HG03457 (cell line): Measurements from ENCODE around the gene TRIM52.

Source experiments
- ATAC-seq: cut with Tn5 transposase; IDR thresholded peaks from one replicate; pipeline ENCODE4 v1.9.1; 2021; ENCODE audit warnings: moderate number of reproducible peaks; ENCODE audit not compliant: unreplicated experiment

The TRIM52 gene

GRCh38 chr5:181258576-181258975 lies 2.4 kb downstream of the TRIM52 start:
- no peak for ATAC-seq

- no peak for ATAC-seq
Measured at GRCh38 chr5:181255836-181256578, 4.9 kb downstream of the TRIM52 start.

GRCh38 chr5:181255276-181255675 lies 5.7 kb downstream of the TRIM52 start:
- ATAC-seq, result no peak

GRCh38 chr5:181248277-181248676 lies 12.7 kb downstream of the TRIM52 start:
- no peak for ATAC-seq

GRCh38 chr5:181246276-181247049 lies 14.5 kb downstream of the TRIM52 start:
- ATAC-seq, result no peak

GRCh38 chr5:181245427-181246275 lies 15.3 kb downstream of the TRIM52 start:
- ATAC-seq, result no peak

GRCh38 chr5:181243564-181244343 lies 17.2 kb downstream of the TRIM52 start, which contains the start of gene RACK1:
RACK1 (minus strand) TSS chr5:181243906; CDS start chr5:181243800, 106 bp downstream.
- ATAC-seq, result peak; percentile 51

GRCh38 chr5:181243018-181243563 lies 17.9 kb downstream of the TRIM52 start:
- no peak for ATAC-seq

GRCh38 chr5:181242031-181242451 lies 18.9 kb downstream of the TRIM52 start:
- ATAC-seq, result no peak

- no peak for ATAC-seq
Measured at GRCh38 chr5:181241393-181241975, 19.5 kb downstream of the TRIM52 start.

- ATAC-seq, result no peak
Measured at GRCh38 chr5:181239062-181239663, 21.8 kb downstream of the TRIM52 start.

- no peak for ATAC-seq
Measured at GRCh38 chr5:181237729-181238385, 23.1 kb downstream of the TRIM52 start.

- no peak for ATAC-seq
Measured at GRCh38 chr5:181236954-181237641, 23.8 kb downstream of the TRIM52 start.

GRCh38 chr5:181236471-181236870 lies 24.5 kb downstream of the TRIM52 start:
- no peak for ATAC-seq

- ATAC-seq, result no peak
Measured at GRCh38 chr5:181235689-181236366, 25.1 kb downstream of the TRIM52 start.

GRCh38 chr5:181235323-181235688 lies 25.6 kb downstream of the TRIM52 start:
- no peak for ATAC-seq

- no peak for ATAC-seq
Measured at GRCh38 chr5:181234455-181235306, 26.3 kb downstream of the TRIM52 start.
